HG03066 (cell line): ENCODE data around the gene AADACL4.
"Not testable (repeated sequence)": the region's sequence is repeated elsewhere in the genome, so short reads cannot be mapped to it uniquely, and the experiment has no call there.

Experiments used
- ATAC-seq: cut with Tn5 transposase; IDR thresholded peaks from one replicate; pipeline ENCODE4 v1.9.1; 2021; ENCODE audit warnings: low read depth; ENCODE audit not compliant: unreplicated experiment

The AADACL4 gene

GRCh38 chr1:12626888-12627287, 17.0 kb upstream of the AADACL4 start:
- no peak for ATAC-seq

GRCh38 chr1:12627296-12627695, 16.6 kb upstream of the AADACL4 start:
- ATAC-seq: no peak

GRCh38 chr1:12629511-12629956, 14.4 kb upstream of the AADACL4 start:
- no peak for ATAC-seq

- ATAC-seq: no peak
Observed at GRCh38 chr1:12629985-12630760, 13.7 kb upstream of the AADACL4 start.

- ATAC-seq: no peak
Observed at GRCh38 chr1:12630946-12631530, 12.8 kb upstream of the AADACL4 start.

- ATAC-seq: no peak
Observed at GRCh38 chr1:12631571-12631970, 12.3 kb upstream of the AADACL4 start.

- ATAC-seq: no peak
Observed at GRCh38 chr1:12634156-12634555, 9.7 kb upstream of the AADACL4 start.

GRCh38 chr1:12634696-12635202, 9.1 kb upstream of the AADACL4 start:
- ATAC-seq: no peak

- ATAC-seq: no peak
Observed at GRCh38 chr1:12636098-12636950, 7.6 kb upstream of the AADACL4 start.

GRCh38 chr1:12637693-12638092, 6.2 kb upstream of the AADACL4 start:
- no peak for ATAC-seq

GRCh38 chr1:12640237-12640957, 3.5 kb upstream of the AADACL4 start:
- no peak for ATAC-seq

GRCh38 chr1:12640958-12641272, 3.0 kb upstream of the AADACL4 start:
- no peak for ATAC-seq

GRCh38 chr1:12643079-12643478, 806 bp upstream of the AADACL4 start:
- no peak for ATAC-seq

GRCh38 chr1:12644237-12644636, 352 bp downstream of the AADACL4 start:
- no peak for ATAC-seq

GRCh38 chr1:12644829-12645228, 944 bp downstream of the AADACL4 start:
- ATAC-seq: no peak

GRCh38 chr1:12645401-12645800, 1.5 kb downstream of the AADACL4 start:
- not testable (repeated sequence) for ATAC-seq

GRCh38 chr1:12648741-12649140, 4.9 kb downstream of the AADACL4 start:
- ATAC-seq: no peak

- ATAC-seq: no peak
Observed at GRCh38 chr1:12649971-12650421, 6.1 kb downstream of the AADACL4 start.

GRCh38 chr1:12654004-12654567, 10.2 kb downstream of the AADACL4 start:
- no peak for ATAC-seq

- no peak for ATAC-seq
Observed at GRCh38 chr1:12654657-12655056, 10.8 kb downstream of the AADACL4 start.
